Measurements from ENCODE around the gene FSCN2.

DNA sequence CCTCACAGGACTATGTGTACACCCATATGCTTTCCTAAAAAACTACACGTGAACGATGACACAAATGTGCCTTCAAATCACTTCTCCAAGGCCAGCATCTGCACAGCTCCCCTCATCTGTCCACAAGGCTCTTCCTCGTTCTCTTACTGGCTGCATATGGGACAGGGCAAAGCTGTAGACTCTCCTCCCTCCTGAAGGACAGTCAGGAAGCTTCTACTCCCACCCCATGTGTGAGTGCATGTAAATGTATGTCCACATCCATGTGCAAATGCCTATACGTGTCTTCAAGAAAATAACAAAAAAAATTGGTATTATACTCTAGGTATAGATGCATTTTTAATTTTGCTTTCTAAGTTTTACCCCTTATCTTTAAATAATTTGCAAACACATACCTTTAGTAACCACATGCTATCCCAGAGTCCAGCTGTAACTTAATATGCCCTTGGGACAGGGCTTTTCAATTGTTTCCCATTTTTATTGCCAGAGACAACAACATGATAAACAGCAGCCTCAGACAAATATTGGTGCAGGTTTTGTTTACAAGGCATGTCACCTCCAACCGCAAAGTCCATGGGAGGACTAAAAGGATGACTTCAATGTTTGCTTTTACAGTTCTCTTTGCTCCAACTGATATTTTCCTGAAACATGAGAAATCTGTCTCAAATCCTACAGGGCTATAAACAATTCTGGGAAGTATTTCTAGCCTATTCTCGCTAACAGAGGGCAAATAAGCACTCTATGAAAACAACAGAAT is 55.6 kb downstream of the FSCN2 start:
- TF ChIP-seq, protein P1, sequence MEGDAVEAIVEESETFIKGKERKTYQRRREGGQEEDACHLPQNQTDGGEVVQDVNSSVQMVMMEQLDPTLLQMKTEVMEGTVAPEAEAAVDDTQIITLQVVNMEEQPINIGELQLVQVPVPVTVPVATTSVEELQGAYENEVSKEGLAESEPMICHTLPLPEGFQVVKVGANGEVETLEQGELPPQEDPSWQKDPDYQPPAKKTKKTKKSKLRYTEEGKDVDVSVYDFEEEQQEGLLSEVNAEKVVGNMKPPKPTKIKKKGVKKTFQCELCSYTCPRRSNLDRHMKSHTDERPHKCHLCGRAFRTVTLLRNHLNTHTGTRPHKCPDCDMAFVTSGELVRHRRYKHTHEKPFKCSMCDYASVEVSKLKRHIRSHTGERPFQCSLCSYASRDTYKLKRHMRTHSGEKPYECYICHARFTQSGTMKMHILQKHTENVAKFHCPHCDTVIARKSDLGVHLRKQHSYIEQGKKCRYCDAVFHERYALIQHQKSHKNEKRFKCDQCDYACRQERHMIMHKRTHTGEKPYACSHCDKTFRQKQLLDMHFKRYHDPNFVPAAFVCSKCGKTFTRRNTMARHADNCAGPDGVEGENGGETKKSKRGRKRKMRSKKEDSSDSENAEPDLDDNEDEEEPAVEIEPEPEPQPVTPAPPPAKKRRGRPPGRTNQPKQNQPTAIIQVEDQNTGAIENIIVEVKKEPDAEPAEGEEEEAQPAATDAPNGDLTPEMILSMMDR (conservative IDR thresholded peaks at IDR 0.05; ENCODE audit: low read length): no peak
- no peak for TF ChIP-seq EZH2phosphoT487 (IDR thresholded peaks at IDR 0.05; ENCODE audit: borderline replicate concordance)

All from Loucy (cell line).